Esophagus (tissue), 2 donors: Measurements from ENCODE around the gene ATP8A2. TPM values are rescaled to one million over a fixed set of nuclear protein-coding genes. Genes with fewer than 3 reads are reported as not detected.

Experiments
- H3K27ac ChIP-seq, 2 donors: one replicate each; pipeline ENCODE4 v1.5.1; 2013; ENCODE audit warnings: low read depth in 2 of 2, mild to moderate bottlenecking in 2 of 2, inconsistent platforms in 1 of 2, low read length in 1 of 2, moderate library complexity in 1 of 2
- H3K27me3 ChIP-seq, 2 donors: one replicate each; pipeline ENCODE4 v1.6.1; 2013; ENCODE audit warnings: low read length in 2 of 2, control low read depth in 1 of 2, mild to moderate bottlenecking in 1 of 2; ENCODE audit not compliant: insufficient read depth in 2 of 2, control insufficient read depth in 1 of 2
- H3K36me3 ChIP-seq, 2 donors: one replicate each; pipeline ENCODE4 v1.6.1; 2013; ENCODE audit warnings: low read length in 1 of 2; ENCODE audit not compliant: control insufficient read depth in 2 of 2, insufficient read depth in 2 of 2
- H3K4me1 ChIP-seq, 2 donors: one replicate each; pipeline ENCODE4 v1.6.1; 2013; ENCODE audit warnings: low read length in 1 of 2; ENCODE audit not compliant: control insufficient read depth in 2 of 2, insufficient read depth in 2 of 2
- H3K4me3 ChIP-seq, 2 donors: one replicate each; pipeline ENCODE4 v1.5.1; 2013; ENCODE audit warnings: low read length in 2 of 2, mild to moderate bottlenecking in 2 of 2, low read depth in 1 of 2, moderate library complexity in 1 of 2
- H3K9me3 ChIP-seq, 2 donors: one replicate each; pipeline ENCODE4 v1.6.1; 2013; ENCODE audit warnings: mild to moderate bottlenecking in 2 of 2, low read depth in 1 of 2, low read length in 1 of 2, moderate library complexity in 1 of 2; ENCODE audit not compliant: control insufficient read depth in 2 of 2, insufficient read depth in 1 of 2
- WGBS, 2 donors: extraction: QIAGEN DNeasy Blood & Tissue Kit; methylation state at CpG; one replicate each; pipeline ENCODE4 v1.1.7; 2013; 5-methylcytosine and 5-hydroxymethylcytosine counted together
- polyA plus RNA-seq, 2 donors: library from polyadenylated mRNA; stranded (reverse); fragments of 200-250 nt; gene quantifications; one replicate each; pipeline ENCODE4 v1.2.3, GENCODE V29; 2013
- donor health status: healthy with polysubstance abuse.
- donor health status: Bipolar disorder and iron deficiency.

The ATP8A2 gene
- polyA plus RNA-seq, 2 donors = 0.01 TPM; not detected in 1

DNA sequence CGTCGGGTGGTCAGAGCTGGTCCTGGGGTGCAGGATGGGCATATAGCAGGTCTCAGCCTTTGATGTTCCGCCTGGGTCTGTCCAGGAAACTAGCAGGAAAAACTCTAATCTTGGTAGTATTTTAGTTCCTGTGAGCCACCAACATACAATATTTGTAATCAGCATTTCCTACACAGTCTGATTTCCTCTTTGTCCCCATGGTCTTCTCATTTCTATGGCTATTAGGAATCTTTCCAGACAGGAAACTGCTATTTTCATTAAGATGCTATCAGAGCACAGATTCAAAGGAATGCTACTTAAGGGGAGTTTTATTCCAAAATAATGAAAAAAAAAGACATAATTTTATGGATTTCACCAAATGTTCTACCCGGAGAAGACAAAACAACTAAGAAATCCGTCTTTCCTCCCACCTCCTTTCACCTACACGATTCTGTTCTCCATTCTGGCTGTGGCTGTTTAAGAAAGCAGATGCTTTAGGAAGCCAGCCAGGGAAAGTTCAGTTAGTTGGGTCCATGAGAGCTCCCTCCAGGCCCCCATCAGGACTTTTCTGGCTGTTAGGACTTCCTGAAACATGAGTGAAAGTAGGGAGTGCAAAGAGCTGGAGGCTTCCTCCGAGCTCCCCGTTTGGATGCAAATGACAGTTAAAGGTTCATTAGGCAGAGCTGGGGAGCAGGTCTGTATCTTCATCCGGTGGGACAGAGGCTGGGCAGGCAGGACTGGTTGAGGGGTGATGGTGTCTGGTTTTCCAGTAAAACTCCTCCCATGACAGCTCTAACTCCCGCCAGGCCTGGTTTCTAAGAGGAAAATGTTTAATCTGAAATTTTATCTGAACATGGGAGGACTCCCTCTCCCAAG lies 643.7 kb downstream of the ATP8A2 start:
- H3K27me3 ChIP-seq = no peaks in the 10 kb centered on the region
- H3K27ac ChIP-seq = no peak overlapping the region
- WGBS, 2 donors = 74% methylated on average over 10 of the region's 10 CpGs
- no peaks in the 10 kb centered on the region for H3K36me3 ChIP-seq
- H3K4me1 ChIP-seq = peaks cover 3 to 14% of the 10 kb centered on the region in 2 donors
- no peak overlapping the region for H3K4me3 ChIP-seq
- no peaks in the 10 kb centered on the region for H3K9me3 ChIP-seq

DNA sequence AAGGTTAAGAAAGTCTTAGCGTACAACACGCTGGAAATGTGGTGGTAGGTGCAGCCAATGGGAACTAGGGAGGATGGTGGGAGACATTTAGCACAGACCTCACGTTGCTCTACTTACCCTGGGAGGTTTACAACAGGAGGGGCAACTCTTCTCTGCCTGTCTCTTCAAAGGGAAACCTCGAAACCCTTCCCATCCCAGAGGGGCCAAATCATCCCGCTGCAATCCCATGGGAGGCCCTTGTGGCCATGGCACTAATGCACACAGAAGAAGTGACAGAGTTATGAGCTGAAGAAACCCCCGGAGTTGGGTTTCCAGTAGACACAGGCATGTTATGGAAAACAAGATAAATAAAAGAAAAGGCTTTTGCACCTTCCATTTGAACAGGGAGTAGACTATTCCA lies 644.4 kb downstream of the ATP8A2 start:
- WGBS, 2 donors = 89 to 91% methylated on average over 6 of the region's 6 CpGs

DNA sequence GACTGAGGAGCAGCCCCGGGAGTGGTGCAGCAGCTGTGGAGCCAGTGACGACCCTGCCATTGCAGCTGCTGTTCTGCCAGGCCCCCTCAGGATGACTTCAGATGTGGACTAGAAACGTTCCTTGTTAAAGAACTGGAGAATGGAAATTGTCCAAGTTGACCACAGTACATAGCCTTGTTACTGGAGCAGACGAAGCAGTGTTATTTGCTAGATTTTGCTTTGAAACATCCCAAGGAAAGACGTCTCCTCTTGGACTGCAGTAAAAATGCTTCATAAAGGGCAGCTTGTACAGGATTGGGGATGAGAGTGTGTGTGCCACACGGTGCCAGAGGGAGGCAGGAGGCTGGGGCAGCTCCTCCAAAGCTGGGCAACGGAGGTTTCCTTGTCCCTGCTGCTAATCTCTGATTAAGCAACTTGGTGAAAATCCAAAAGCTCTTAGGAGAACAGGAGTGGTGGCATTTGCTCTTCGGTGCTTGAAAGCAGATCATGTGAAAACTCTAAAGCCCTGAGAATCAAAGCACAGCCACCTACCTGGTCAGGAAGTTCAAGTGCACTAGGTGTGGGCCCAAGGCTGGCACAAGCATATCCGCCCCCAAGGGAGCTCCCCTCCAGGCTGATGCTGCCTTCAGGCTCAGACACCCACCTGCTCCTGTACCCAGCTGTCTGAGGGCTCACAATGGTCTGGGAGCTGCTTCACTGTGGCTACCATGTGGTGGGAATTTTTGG lies 645.6 kb downstream of the ATP8A2 start:
- Histone ChIP-seq H3K27ac (peak overlapping the region; percentile 8 to 42), H3K9me3 (peaks cover 0 to 3% of the 10 kb centered on the region in 2 donors), H3K36me3 (no peaks in the 10 kb centered on the region), H3K4me1 (peaks cover 3 to 10% of the 10 kb centered on the region in 2 donors), H3K4me3 (no peak overlapping the region), H3K27me3 (no peaks in the 10 kb centered on the region)
- WGBS, 2 donors = 54 to 58% methylated on average over 9 of the region's 9 CpGs

More for the DNA sequence above, 644.4 kb downstream of the ATP8A2 start:
- peaks cover 3 to 14% of the 10 kb centered on the region in 2 donors for H3K4me1 ChIP-seq
- no peak overlapping the region for H3K27ac ChIP-seq
- no peak overlapping the region for H3K4me3 ChIP-seq
- H3K9me3 ChIP-seq = peaks cover 0 to 3% of the 10 kb centered on the region in 2 donors
- H3K27me3 ChIP-seq = no peaks in the 10 kb centered on the region
- H3K36me3 ChIP-seq = no peaks in the 10 kb centered on the region

DNA sequence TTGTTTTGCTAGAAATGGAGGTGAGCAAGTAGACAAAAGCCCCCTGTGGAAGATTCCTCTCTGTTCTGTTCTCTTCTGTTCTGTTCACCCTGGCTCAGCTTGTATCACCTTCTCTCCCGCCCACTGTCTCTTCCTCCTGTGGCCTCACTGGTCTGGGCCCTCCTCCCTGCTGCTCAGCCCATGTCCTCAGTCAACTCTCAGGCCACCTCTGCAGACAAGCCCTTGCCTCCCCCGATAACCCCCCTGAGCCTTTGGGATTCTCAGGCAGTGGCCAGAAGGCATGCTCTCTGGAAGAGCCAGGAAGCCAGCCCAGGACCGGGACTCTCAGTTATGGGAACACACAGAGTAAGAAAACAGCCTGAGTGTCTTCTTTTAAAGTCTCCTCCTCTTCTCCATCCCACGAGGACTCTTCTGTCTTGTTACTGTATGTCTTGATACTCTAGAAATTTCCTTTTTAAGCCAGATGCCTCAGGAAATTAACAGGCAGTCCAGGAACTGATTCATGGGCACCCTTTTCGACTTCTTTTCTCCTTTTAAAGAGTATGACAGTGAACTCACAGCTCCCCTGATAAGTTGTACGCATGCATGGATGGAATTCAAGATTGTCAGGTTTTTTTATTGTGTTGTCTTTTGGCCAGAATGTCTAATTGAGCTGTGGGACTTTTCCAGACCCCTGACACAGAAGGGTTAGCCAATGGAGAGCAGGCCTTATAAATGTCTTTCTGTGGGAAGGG lies 646.3 kb downstream of the ATP8A2 start:
- Histone ChIP-seq H3K27ac (peak overlapping the region; percentile 8 to 42), H3K9me3 (peaks cover 0 to 3% of the 10 kb centered on the region in 2 donors), H3K4me1 (peaks cover 5 to 14% of the 10 kb centered on the region in 2 donors), H3K27me3 (no peaks in the 10 kb centered on the region), H3K4me3 (no peak overlapping the region), H3K36me3 (no peaks in the 10 kb centered on the region)
- 69% methylated on average over 6 of the region's 6 CpGs for WGBS, 2 donors

DNA sequence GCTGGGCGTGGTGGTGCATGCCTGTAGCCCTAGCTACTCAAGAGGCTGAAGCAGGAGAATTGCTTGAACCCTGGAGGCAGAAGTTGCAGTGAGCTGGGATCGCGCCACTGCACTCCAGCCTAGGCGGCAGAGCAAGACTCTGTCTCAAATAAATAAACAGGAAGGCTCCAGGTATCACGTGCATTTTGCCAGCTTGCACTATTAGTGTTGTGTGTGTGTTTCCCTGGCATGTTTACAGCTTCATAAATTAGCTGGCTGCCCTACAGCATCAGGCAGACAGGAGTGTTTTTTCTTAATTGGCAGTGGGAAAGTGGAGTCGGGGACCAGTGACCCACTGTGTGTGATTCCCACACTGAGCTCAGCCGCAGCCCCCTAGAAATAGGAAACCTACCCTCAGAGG lies 647.5 kb downstream of the ATP8A2 start:
- Histone ChIP-seq H3K27ac (no peak overlapping the region), H3K36me3 (no peaks in the 10 kb centered on the region), H3K27me3 (no peaks in the 10 kb centered on the region), H3K4me3 (no peak overlapping the region), H3K4me1 (peaks cover 5 to 14% of the 10 kb centered on the region in 2 donors), H3K9me3 (peaks cover 0 to 3% of the 10 kb centered on the region in 2 donors)
- 66 to 79% methylated on average over 7 of the region's 7 CpGs for WGBS, 2 donors

DNA sequence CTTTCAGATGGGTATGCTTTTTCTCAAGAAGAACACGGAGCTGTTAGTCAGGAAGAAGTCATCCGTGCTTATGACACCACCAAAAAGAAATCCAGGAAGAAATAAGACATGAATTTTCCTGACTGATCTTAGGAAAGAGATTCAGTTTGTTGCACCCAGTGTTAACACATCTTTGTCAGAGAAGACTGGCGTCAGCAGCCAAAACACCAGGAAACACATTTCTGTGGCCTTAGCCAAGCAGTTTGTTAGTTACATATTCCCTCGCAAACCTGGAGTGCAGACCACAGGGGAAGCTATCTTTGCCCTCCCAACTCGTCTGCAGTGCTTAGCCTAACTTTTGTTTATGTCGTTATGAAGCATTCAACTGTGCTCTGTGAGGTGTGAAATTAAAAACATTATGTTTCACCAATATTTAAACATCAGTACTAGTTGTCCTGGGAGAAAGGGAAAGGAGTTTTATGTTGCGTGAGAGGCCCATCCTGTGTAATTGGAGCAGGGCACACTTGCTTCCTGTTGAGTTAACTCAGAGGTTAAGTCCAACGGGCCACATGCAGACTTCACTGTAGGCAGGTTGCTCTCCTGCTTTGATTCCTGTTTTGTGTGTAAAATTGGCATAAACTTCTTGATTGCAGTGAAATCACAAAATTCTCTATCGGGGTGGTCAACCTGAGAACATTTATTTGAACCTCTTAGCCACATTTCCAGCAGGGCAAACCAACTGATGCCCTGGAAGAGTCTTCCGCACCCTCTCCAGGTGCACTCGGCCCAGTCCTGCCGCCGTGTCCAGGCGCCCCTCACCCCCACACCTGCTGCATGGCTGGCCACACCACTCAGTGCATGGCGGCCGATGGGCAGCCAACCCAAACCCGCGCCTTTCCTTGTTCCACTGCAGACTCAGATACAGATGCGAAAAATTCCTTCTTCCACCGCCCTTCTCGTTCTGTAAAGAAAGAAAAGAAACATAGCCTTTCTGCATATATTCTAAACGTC lies 648.4 kb downstream of the ATP8A2 start:
- H3K27ac ChIP-seq = no peak overlapping the region
- 83 to 84% methylated on average over 22 of the region's 22 CpGs for WGBS, 2 donors
- no peak overlapping the region for H3K4me3 ChIP-seq
- peaks cover 0 to 3% of the 10 kb centered on the region in 2 donors for H3K9me3 ChIP-seq
- no peaks in the 10 kb centered on the region for H3K36me3 ChIP-seq
- no peaks in the 10 kb centered on the region for H3K27me3 ChIP-seq
- H3K4me1 ChIP-seq = peaks cover 5 to 17% of the 10 kb centered on the region in 2 donors

DNA sequence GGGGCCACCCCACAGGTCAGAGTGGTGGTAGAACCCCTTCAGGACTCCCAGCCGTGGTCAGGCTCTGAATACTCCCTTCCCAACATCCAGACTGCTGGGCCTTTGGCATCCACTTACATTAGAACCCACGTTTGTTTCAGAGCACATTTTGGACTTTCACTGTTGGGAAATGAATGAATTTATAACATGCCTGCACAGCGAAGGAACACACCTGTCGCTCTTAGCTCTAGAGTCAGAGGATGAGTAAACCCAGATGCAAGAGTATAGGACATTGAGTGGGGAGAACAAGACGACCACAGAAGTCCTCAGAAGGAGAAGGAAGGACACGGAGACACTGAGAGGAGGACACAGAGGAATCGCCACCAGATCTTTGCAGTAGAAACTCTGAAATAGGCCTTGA lies 649.1 kb downstream of the ATP8A2 start:
- Histone ChIP-seq H3K4me1 (peaks cover 5 to 17% of the 10 kb centered on the region in 2 donors), H3K36me3 (no peaks in the 10 kb centered on the region), H3K4me3 (no peak overlapping the region), H3K27ac (no peak overlapping the region), H3K27me3 (no peaks in the 10 kb centered on the region), H3K9me3 (peaks cover 0 to 3% of the 10 kb centered on the region in 2 donors)
- WGBS, 2 donors = 80 to 82% methylated on average over 7 of the region's 7 CpGs

DNA sequence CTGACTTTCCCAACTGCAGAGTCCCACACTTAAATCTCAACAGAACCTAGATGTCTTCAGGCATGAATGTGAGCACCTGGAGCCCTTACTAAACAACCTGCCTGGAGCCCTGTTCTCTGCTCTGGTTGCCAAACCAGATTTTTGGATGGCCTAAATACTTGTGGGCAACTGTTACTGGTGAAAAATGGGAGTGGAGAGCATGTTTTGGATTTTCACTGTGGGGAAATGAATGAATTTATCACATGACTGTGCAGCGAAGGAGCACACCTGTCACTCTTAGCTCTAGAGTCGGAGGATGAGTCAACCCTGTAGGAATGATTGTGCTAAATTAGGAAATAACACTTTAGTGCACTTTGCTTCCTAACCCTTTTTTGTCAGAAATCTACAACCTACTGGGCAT lies 649.7 kb downstream of the ATP8A2 start:
- Histone ChIP-seq H3K9me3 (peaks cover 0 to 3% of the 10 kb centered on the region in 2 donors), H3K36me3 (no peaks in the 10 kb centered on the region), H3K4me1 (peaks cover 5 to 17% of the 10 kb centered on the region in 2 donors), H3K27me3 (no peaks in the 10 kb centered on the region), H3K27ac (no peak overlapping the region), H3K4me3 (no peak overlapping the region)
- WGBS, 2 donors = 47 to 48% methylated on average over 2 of the region's 2 CpGs
